ENCODE data around the gene SDCCAG8. TPM values are rescaled to one million over a fixed set of nuclear protein-coding genes. Genes with fewer than 3 reads are reported as not detected.

Gene SDCCAG8
- total and polyA plus RNA-seq, 4 donors, result 8.5 to 25.8 (median 17.5) TPM

GRCh38 chr1:243388276-243388675, 132.4 kb downstream of the SDCCAG8 start:
- no peak overlapping the region for H3K4me3 ChIP-seq (ENCODE audit: low read depth in 1 of 3, low read length in 3 of 3)
- no peaks in the 10 kb centered on the region for H3K9me3 ChIP-seq (ENCODE audit: control insufficient read depth in 4 of 4, low read length in 3 of 4)
- no peak for DNase-seq (ENCODE audit: low spot score)
- no peak overlapping the region for H3K9ac ChIP-seq (ENCODE audit: low read depth in 1 of 2, low read length in 2 of 2)
- no peak for TF ChIP-seq GABPA (IDR thresholded peaks at IDR 0.05 in 1 of 2, conservative IDR thresholded peaks at IDR 0.05 in 1 of 2)
- TF ChIP-seq CTCF (IDR thresholded peaks at IDR 0.05; ENCODE audit: low read depth, low read length, missing input control), result no peak
- no peak for TF ChIP-seq RAD21 (IDR thresholded peaks at IDR 0.05)
- no peak for TF ChIP-seq JUND (IDR thresholded peaks at IDR 0.05)
- no peak for TF ChIP-seq FOXA1 (IDR thresholded peaks at IDR 0.05)
- H3K27ac ChIP-seq (ENCODE audit: low read depth in 1 of 2, low read length in 2 of 2), result no peak overlapping the region
- 96% methylated on average over 1 of the region's 1 CpG for WGBS
- no peaks in the 10 kb centered on the region for H3K27me3 ChIP-seq (ENCODE audit: control insufficient read depth in 4 of 4, insufficient read depth in 4 of 4, low read length in 3 of 4)
- peaks cover 0 to 2% (median 0%) of the 10 kb centered on the region in 4 donors for H3K36me3 ChIP-seq (ENCODE audit: control insufficient read depth in 4 of 4, insufficient read depth in 3 of 4, low read depth in 1 of 4, low read length in 3 of 4)
- H3K4me1 ChIP-seq (ENCODE audit: control insufficient read depth in 4 of 4, insufficient read depth in 4 of 4, low read length in 3 of 4), result peaks cover 0 to 7% (median 2%) of the 10 kb centered on the region in 4 donors

- H3K4me3 ChIP-seq (ENCODE audit: low read depth in 1 of 3, low read length in 3 of 3), result no peak overlapping the region
- no peaks in the 10 kb centered on the region for H3K27me3 ChIP-seq (ENCODE audit: control insufficient read depth in 4 of 4, insufficient read depth in 4 of 4, low read length in 3 of 4)
- no peaks in the 10 kb centered on the region for H3K9me3 ChIP-seq (ENCODE audit: control insufficient read depth in 4 of 4, low read length in 3 of 4)
- H3K4me1 ChIP-seq (ENCODE audit: control insufficient read depth in 4 of 4, insufficient read depth in 4 of 4, low read length in 3 of 4), result peaks cover 0 to 21% (median 3%) of the 10 kb centered on the region in 4 donors
- 82% methylated on average over 8 of the region's 8 CpGs for WGBS
- H3K27ac ChIP-seq (ENCODE audit: low read depth in 1 of 2, low read length in 2 of 2), result no peak overlapping the region
- TF ChIP-seq HNF4A (conservative IDR thresholded peaks at IDR 0.05) (no peak), REST (IDR thresholded peaks at IDR 0.05) (no peak), CTCF (IDR thresholded peaks at IDR 0.05; ENCODE audit: low read depth, low read length, missing input control) (no peak), GABPA (IDR thresholded peaks at IDR 0.05 in 1 of 2, conservative IDR thresholded peaks at IDR 0.05 in 1 of 2) (no peak), SP1 (IDR thresholded peaks at IDR 0.05) (no peak), JUND (IDR thresholded peaks at IDR 0.05) (no peak), FOXA2 (IDR thresholded peaks at IDR 0.05) (no peak), MAX (IDR thresholded peaks at IDR 0.05) (no peak), RXRA (IDR thresholded peaks at IDR 0.05) (no peak), FOXA1 (IDR thresholded peaks at IDR 0.05) (no peak), HNF4G (IDR thresholded peaks at IDR 0.05) (no peak), NR2F2 (IDR thresholded peaks at IDR 0.05) (no peak), EGR1 (IDR thresholded peaks at IDR 0.05; ENCODE audit: low read depth in 2 of 2) (no peak), RAD21 (IDR thresholded peaks at IDR 0.05) (no peak), TAF1 (conservative IDR thresholded peaks at IDR 0.05) (no peak), ZBTB33 (IDR thresholded peaks at IDR 0.05) (no peak)
- TF ChIP-seq, protein P1, sequence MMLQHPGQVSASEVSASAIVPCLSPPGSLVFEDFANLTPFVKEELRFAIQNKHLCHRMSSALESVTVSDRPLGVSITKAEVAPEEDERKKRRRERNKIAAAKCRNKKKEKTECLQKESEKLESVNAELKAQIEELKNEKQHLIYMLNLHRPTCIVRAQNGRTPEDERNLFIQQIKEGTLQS (IDR thresholded peaks at IDR 0.05), result no peak
- no peak overlapping the region for H3K9ac ChIP-seq (ENCODE audit: low read depth in 1 of 2, low read length in 2 of 2)
- DNase-seq (ENCODE audit: low spot score), result no peak
- H3K36me3 ChIP-seq (ENCODE audit: control insufficient read depth in 4 of 4, insufficient read depth in 3 of 4, low read depth in 1 of 4, low read length in 3 of 4), result peaks cover 0 to 2% (median 0%) of the 10 kb centered on the region in 4 donors
Measured at GRCh38 chr1:243390162-243390791, 134.4 kb downstream of the SDCCAG8 start.
